ENCODE results near the gene GRK5.
"Not testable (repeated sequence)": the region's sequence is repeated elsewhere in the genome, so short reads cannot be mapped to it uniquely, and the experiment has no call there.

GRK5 gene

DNA sequence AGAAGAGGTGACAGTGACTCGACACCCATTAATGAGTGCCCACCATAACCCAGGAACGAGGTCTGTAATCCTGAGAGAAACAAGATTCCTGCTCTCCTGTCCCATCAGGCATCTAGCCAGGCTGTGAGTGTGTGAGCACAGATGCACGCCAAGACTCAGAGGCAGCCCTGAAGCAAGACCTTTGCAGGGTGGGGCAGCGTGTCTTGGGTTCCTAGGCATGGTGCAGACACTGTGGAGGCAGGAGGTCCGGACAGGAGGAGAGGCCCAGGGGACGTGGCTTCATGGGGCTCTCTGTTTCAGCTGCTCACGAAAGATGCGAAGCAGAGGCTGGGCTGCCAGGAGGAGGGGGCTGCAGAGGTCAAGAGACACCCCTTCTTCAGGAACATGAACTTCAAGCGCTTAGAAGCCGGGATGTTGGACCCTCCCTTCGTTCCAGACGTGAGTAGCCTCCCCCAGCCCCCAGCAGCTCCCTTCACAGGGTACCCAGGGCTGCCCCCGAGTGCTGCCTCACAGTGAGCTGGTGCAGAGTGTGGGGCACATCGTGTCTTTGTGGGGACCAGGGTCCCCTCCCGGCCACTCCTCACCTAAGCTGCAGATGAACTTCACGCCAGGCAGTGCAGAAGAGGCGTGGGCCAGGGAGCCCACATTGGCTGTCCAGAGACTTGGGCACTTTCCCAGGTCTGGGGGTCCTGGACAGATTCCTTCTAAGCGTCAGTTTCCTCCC is 240.6 kb downstream of the GRK5 start:
- DNase-seq: no peak

DNA sequence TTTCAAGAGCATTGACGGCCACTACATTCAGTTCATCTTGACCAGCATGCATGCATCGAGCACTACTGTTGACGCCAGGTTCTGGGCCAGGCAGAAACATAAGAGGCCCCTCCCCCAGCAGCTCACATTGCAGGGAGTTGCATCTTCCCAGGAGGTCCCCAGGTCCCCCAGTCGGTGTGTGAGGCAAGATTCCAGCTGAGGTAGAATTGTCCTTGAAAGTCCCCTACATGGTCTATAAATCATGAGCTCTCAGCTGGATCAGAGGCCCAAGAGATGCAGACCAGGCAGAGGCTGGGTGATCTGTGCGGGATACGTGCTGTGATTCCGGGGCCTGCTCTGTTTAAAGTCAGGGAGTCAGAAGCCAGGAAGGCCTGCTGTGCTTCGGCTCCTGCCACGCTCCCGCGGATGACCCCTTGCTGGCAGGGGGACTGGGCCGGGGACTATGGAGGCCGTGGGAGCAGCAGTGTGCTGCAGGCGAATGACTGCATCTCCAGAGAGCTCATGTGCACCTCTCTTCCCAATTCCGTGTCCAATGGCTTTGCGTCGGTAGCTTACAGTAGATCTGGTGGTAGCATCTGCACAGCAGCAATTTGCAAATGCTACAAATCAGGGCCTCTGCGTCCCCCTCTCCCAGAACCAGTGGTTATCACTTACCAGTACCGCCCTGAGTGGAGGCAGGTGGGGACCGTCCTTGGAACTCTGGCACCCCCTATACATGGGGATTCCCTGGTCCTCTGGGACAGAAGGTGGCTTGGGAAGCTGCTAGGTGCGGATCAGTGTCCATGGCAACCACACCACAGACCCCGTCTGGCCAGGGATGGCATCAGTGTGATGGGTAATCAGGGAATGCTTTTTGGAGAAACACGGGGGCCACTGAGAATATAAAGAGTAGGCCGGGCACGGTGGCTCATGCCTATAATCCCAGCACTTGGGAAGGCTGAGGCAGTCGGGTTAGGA is 241.5 kb downstream of the GRK5 start:
- DNase-seq: no peak

DNA sequence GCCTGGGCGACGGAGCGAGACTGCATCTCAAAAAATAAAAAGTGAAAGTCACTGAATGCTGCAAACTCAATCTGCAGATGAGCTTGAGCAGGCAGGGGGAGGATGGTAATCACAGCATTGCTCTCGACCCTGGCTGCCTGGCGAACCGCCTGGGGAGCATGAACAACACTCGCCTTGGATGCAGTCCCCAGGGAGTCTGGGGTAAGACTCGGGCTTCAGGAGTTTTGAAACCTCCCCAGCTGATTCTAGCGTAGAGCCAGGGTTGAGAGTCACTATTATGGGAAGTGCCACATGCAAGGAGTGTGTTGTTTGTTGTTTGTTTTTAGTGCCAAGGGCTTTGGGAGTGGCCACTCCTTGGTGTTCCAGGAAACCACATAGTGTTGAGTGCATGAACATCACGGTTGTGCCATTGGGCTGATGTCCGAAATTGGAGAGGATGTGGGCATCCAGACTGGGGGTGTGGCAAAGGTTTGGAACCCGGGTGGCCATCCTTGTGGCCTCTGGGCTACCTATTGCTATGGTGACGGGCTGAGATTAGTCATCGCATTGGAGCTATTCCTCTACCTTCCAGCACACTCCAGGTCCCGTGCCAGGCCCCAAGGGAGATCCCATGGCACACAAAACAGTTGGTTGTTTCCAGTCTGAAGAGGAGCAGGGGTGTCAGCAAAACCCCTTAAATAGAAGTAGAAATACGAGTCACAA is 242.5 kb downstream of the GRK5 start:
- no peak for DNase-seq

DNA sequence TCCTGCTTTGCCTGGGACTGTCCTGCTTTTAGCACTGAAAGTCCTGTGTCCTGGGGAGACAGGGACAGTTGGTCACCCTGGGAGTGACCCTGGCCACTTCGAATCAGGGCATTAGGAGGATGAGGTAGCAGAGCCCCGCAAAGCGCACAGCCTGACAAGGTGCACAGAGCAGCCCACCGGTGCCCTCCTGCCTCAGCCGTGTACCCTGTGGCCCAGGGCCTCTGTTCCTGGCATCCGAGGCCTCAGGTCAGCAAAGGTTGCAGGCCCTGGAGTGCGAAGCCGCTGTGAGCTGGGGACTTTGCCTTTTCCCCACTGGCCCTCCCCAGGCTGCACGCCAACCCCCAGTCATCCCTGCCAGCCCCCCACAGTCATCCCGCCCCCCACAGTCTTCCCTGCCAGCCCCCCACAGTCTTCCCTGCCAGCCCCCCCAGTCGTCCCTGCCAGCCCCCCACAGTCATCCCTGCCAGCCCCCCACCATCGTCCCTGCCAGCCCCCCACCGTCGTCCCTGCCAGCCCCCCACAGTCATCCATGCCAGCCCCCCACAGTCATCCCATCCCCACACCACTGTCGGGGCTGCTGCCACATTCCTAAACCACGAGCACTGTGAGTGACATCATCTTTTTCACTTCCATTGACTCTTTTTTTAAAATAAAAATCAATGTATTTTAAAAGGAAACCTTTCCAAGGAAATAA is 243.4 kb downstream of the GRK5 start:
- DNase-seq: no peak

GRCh38 chr10:119451300-119451896 is 244.0 kb downstream of the GRK5 start:
- DNase-seq: no peak

GRCh38 chr10:119452396-119452795 is 245.0 kb downstream of the GRK5 start:
- no peak for DNase-seq

GRCh38 chr10:119453313-119453712 is 245.9 kb downstream of the GRK5 start:
- DNase-seq: no peak

- no peak for DNase-seq
Measured at GRCh38 chr10:119454316-119454715, 246.9 kb downstream of the GRK5 start.

DNA sequence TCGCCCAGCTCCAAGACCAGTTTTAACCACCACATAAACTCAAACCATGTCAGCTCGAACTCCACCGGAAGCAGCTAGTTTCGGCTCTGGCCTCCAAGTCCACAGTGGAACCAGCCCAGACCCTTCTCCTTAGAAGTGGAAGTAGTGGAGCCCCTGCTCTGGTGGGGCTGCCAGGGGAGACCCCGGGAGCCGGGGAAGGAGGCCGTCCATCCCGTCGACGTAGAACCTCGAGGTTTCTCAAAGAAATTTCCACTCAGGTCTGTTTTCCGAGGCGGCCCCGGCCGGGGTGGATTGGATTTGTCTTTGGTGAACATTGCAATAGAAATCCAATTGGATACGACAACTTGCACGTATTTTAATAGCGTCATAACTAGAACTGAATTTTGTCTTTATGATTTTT is 247.6 kb downstream of the GRK5 start:
- no peak for DNase-seq

DNA sequence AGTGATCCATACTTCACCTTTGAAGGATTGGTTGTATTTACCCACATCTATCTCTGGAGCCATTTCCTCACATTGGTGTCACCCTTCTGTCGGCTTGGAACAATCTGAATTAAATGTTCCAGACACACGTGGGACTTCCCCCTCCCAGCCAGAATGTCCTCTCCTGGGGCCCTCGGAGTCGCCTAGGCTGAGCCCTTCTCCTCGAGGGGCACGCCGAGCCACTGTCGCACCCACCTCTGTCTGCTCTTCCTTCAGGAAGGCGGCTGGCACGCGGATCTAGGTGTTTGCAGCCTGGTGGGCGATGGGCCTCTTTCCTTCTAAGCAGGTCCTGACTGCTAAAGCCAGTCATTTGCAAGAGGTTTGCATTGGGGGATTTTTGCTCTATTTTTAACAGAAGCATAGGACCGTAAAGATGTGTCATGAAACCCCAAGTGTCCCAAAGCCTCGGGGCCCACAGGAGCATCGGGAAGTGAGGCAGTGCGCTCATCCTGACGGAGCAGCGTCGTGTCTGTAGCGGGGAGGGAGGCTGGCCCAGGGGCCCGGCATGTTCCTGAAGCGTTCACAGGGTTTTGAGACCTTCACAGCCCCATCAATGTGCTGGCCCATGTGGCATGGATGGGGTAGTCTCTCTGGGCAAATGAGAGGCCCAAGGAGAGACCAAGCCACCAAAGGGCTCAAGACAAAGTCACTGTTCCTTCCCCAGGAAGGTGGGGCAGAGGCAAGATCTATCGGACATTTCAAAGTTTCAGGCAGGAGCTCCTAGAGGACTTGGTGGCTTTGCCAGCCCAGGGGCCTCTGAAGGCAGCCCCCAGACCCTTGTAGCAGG is 248.5 kb downstream of the GRK5 start:
- no peak for DNase-seq

GRCh38 chr10:119456435-119456810 is 249.1 kb downstream of the GRK5 start:
- DNase-seq: no peak

GRCh38 chr10:119457966-119458766 is 250.8 kb downstream of the GRK5 start:
- no peak for DNase-seq

DNA sequence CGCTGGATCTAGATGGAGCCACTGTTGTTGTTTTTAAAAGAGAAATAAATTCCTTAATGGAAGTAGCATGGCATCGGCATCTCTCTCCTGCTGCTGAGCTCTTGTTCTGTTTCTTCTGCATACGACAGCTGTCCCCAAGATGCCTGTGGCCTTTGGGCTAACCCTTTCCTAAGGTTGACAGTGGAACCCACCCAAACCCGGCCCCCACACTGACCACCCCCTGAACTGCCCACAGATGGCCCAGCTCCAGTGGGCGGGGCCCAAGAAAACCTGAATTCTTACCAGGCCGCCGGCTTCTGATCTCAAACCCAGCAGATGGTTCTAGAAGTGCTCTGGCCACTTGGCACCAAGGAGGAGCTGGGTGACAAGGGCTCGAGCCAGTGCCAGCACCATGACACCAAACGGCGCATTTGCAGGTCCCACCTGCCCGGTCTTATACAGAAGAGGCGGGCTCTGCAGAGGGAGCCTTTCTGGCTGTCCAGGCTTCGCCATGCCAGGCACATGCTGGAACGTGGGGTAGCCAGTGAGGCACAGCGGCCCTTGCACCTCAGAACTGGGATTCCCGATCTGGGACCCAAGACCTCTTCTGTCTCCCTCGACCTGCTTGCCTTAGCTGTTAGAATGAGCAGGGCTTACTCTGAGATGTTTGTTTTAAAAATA is 252.4 kb downstream of the GRK5 start:
- no peak for DNase-seq

- no peak for DNase-seq
Measured at GRCh38 chr10:119460369-119461195, 253.2 kb downstream of the GRK5 start.

DNA sequence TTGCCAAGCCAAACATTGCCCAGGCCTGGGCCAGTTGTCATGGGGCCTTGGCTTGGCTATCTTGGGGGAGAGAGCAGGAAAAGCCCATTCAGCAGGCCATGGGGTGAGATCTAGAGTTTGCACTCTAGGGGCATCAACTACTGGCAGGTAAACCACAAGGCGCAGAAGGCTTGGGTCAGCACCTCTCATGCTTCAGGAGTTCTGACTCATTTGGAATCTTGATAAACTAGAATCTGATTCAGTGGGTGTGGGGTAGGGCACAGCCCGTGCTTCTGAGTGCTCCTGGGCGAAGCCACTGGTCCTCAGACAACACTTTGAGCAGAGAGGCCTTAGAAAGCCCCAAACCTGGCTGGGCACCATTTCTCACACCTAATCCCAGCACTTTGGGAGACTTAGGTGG is 254.0 kb downstream of the GRK5 start:
- DNase-seq: no peak

GRCh38 chr10:119461923-119462322 is 254.6 kb downstream of the GRK5 start:
- no peak for DNase-seq

GRCh38 chr10:119462773-119463172 is 255.4 kb downstream of the GRK5 start:
- no peak for DNase-seq

GRCh38 chr10:119463195-119463594 is 255.8 kb downstream of the GRK5 start:
- not testable (repeated sequence) for DNase-seq

DNA sequence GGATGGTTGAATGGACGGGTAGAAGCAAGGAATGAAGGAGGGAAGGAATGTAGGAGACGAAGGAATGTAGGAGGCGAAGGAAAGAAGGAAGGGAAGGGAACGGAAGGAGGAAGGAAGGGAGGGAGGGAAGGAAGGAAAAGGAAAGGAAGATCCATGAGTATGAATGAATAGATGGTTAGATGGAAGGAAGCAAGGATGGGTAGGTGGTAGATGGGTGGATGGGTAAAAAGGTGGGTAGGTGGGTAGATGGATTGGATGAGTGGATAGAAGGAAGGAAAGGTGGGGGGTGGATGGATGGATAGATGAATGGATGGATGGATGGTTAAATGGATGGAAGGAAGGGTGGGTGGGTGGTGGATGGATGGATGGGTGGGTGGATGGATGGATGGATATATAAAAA is 257.7 kb downstream of the GRK5 start:
- no peak for DNase-seq

All from CD4-positive, alpha-beta T cell treated with Interleukin-4 for 1 hour (primary cell).